GM12878 (cell line): ENCODE data around the gene TEDC1. TPM values are rescaled to one million over a fixed set of nuclear protein-coding genes. Genes with fewer than 3 reads are reported as not detected.

Source experiments
- ATAC-seq: fragments of 200-7000 bp; cut with Tn5 transposase; 3 replicates; pipeline ENCODE4 v1.9.1; 2020; ENCODE audit warnings: mild to moderate bottlenecking, moderate library complexity
- BruUV-seq: library from RNA; stranded (reverse); fragments of 400-500 nt; replicated peaks from 2 replicates; lab custom pipeline; 2021; lab: Mats Ljungman, UMichigan
- CTCF ChIA-PET: fragments of 300-600 bp; sonication (Branson Sonifier 250); formaldehyde crosslinking; extraction: SDS; loops from one replicate; lab custom pipeline; 2021; ENCODE audit warnings: inconsistent platforms; lab: Yijun Ruan, JAX
- POLR2A ChIA-PET: fragments of 350-600 bp; formaldehyde crosslinking; extraction: SDS; loops from one replicate; lab custom pipeline; 2021; ENCODE audit warnings: inconsistent platforms; lab: Charles Lee
- RAD21 ChIA-PET: fragments of 300-600 bp; sonication (Branson Sonifier 250); formaldehyde crosslinking; loops from one replicate; lab custom pipeline; 2023; ENCODE audit warnings: antibody characterized with exemption; ENCODE audit not compliant: unreplicated experiment; lab: Charles Lee
- SMC1A ChIA-PET: fragments of 300-600 bp; sonication (Branson Sonifier 250); formaldehyde crosslinking; loops from one replicate; lab custom pipeline; 2023; ENCODE audit not compliant: unreplicated experiment, uncharacterized antibody; lab: Charles Lee
- DNase-seq: peaks from one replicate; pipeline ENCODE4 v3.0.0-alpha.2; 2011; ENCODE audit warnings: low read depth, low spot score
- FAIRE-seq: peaks from 3 replicates; lab custom pipeline; 2011; peaks lifted over from hg19 to GRCh38; lab: Jason Lieb, UNC
- H2AFZ ChIP-seq: 2 replicates; pipeline ENCODE4 v1.6.0; 2011; ENCODE audit warnings: low read depth, low read length, control low read depth; ENCODE audit not compliant: control insufficient read depth
- H3K27ac ChIP-seq: 2 replicates; pipeline ENCODE4 v1.5.1; 2011; ENCODE audit warnings: control low read depth; ENCODE audit not compliant: control insufficient read depth, insufficient read depth
- H3K27me3 ChIP-seq, 2 experiments: replicated peaks in 1 of 2; 2 replicates each; pipeline versions ENCODE4 v1.6.0 to v1.6.1; 2011; ENCODE audit warnings: low read length in 1 of 2; ENCODE audit not compliant: control insufficient read depth in 2 of 2, insufficient read depth in 2 of 2
- H3K36me3 ChIP-seq, 2 experiments: 2 replicates each; pipeline ENCODE4 v1.5.1; 2011; ENCODE audit warnings: low read length in 1 of 2; ENCODE audit not compliant: control insufficient read depth in 2 of 2, insufficient read depth in 2 of 2
- H3K4me1 ChIP-seq: 2 replicates; pipeline ENCODE4 v1.6.1; 2011; ENCODE audit warnings: mild to moderate bottlenecking, low read length, moderate library complexity, mixed read lengths; ENCODE audit not compliant: control insufficient read depth, insufficient read depth
- H3K4me2 ChIP-seq: 2 replicates; pipeline ENCODE4 v1.6.0; 2011; ENCODE audit warnings: control low read depth; ENCODE audit not compliant: control insufficient read depth, insufficient read depth
- H3K4me3 ChIP-seq: fragments of 200-600 bp; sonication (generic); 2 replicates; pipeline ENCODE4 v1.5.1; 2016
- H3K79me2 ChIP-seq: 2 replicates; pipeline ENCODE4 v1.6.0; 2011; ENCODE audit warnings: low read length; ENCODE audit not compliant: control insufficient read depth, insufficient read depth
- H3K9ac ChIP-seq: 2 replicates; pipeline ENCODE4 v1.8.0; 2011; ENCODE audit warnings: low read length, control low read depth, mixed read lengths; ENCODE audit not compliant: control insufficient read depth, insufficient read depth
- H3K9me3 ChIP-seq: replicated peaks from 3 replicates; pipeline ENCODE4 v1.5.1; 2011; ENCODE audit warnings: mild to moderate bottlenecking, low read length; ENCODE audit not compliant: control insufficient read depth, insufficient read depth
- H4K20me1 ChIP-seq: 2 replicates; pipeline ENCODE4 v1.6.0; 2011; ENCODE audit not compliant: control insufficient read depth, insufficient read depth
- RBBP5 ChIP-seq: fragments of 200-600 bp; sonication (generic); conservative IDR thresholded peaks from 2 replicates; pipeline ENCODE4 v1.6.1; 2016
- TCF12 ChIP-seq: IDR thresholded peaks from 2 replicates; pipeline ENCODE4 v1.6.1; 2011; ENCODE audit warnings: low read depth, mild to moderate bottlenecking, low read length
- WGBS: methylation state at CpG from one replicate; pipeline ENCODE4 v1.1.6; 2016; ENCODE audit warnings: low lambda C conversion rate; ENCODE audit not compliant: insufficient replicate concordance, insufficient coverage; ENCODE audit errors: missing lambda C conversion rate; 5-methylcytosine and 5-hydroxymethylcytosine counted together
- in situ Hi-C: fragments of 300-500 bp; cut with MboI; formaldehyde crosslinking; loops from 9 replicates; pipeline ENCODE4 v1.14.3; 2018; ENCODE audit warnings: mixed read lengths
- intact Hi-C: fragments of 100-400 bp; cut with micrococcal nuclease; formaldehyde crosslinking; loops from one replicate; pipeline ENCODE4 v1.14.2; 2022; ENCODE audit not compliant: unreplicated experiment
- polyA plus RNA-seq, 11 experiments: library from polyadenylated mRNA; depleted of rRNA in 4 of 11; unstranded in 6 of 11; stranded (reverse) in 5 of 11; fragments of >200 nt; fragmentation: Nextera tagmentation in 4 of 11; fragmentation: Illumina TruSeq in 1 of 11; extraction: Ambion mirVana in 4 of 11; extraction: Trizol in 1 of 11; gene quantifications; 1 replicate in 1 of 11; 2 replicates in 10 of 11; pipeline versions ENCODE4 v1.2.1 to v1.2.3, GENCODE V29; 2011 to 2016; ENCODE audit warnings: inconsistent platforms in 2 of 11, missing spikeins in 2 of 11, low read depth in 1 of 11
- total RNA-seq, 4 experiments: library from RNA; depleted of rRNA in 3 of 4; stranded (reverse); fragments of >200 nt in 3 of 4; fragmentation: Illumina TruSeq in 1 of 4; extraction: Trizol in 1 of 4; gene quantifications; 2 replicates each; pipeline versions ENCODE4 v1.2.1 to v1.2.3, GENCODE V29; 2013 to 2021
- TF ChIP-seq, protein P1 (sequence below): fragments of 450-650 bp; IDR thresholded peaks from 2 replicates; pipeline ENCODE4 v1.6.1; 2017; ENCODE audit warnings: mild to moderate bottlenecking, moderate library complexity

The TEDC1 gene
- total and polyA plus RNA-seq, 10 of the 15 experiments (the other 5 are each of a cell fraction or from before 2014, with no cell fraction given): 0.19 to 34.2 (median 14.5) TPM

DNA sequence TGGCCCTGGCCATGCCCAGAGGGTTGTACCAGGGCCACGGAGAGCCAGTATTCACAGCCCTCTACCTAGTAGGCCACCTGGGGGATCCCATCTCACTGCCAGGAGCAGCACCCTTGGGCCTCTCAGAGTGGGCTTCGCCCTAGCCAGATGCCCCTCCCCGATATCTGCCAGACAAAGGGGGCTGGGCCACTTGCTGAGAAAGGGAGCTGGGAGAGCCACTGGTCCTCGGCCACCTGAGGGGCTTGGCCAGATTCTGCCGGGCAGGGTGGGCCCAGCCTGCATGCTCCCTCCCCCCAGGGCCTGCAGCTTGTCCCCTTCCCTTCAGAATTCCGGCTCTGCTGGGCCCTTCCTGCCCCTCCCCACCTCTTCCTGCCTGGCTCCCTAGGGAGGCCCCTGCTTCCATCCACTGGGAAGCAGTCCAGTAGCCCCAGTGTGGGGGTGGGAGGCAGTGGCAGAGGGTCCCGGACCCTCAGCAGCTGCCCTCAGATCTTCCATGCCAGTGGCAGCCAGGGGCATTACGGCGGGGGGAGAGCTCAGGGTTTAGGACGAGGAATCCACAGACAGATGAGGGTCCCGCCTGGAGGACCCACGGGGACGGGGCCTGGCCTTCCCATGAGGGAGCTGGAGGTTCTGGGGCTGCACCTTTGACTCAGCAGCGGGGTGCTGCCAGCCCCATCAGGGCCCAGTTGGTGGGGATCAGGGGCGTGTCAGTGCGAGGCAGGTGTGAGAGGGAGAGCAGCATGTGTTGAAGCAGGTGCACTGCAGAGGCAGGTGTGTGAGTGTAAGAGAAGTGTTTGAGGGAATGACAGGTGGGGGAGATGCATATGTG lies 14.0 kb upstream of the TEDC1 start:
- no peak for FAIRE-seq
- TF ChIP-seq TCF12: 0 out of 2 replicates have a peak, but pooled peaks have one; percentile 3
- TF ChIP-seq RBBP5: no peak
- TF ChIP-seq, protein P1, sequence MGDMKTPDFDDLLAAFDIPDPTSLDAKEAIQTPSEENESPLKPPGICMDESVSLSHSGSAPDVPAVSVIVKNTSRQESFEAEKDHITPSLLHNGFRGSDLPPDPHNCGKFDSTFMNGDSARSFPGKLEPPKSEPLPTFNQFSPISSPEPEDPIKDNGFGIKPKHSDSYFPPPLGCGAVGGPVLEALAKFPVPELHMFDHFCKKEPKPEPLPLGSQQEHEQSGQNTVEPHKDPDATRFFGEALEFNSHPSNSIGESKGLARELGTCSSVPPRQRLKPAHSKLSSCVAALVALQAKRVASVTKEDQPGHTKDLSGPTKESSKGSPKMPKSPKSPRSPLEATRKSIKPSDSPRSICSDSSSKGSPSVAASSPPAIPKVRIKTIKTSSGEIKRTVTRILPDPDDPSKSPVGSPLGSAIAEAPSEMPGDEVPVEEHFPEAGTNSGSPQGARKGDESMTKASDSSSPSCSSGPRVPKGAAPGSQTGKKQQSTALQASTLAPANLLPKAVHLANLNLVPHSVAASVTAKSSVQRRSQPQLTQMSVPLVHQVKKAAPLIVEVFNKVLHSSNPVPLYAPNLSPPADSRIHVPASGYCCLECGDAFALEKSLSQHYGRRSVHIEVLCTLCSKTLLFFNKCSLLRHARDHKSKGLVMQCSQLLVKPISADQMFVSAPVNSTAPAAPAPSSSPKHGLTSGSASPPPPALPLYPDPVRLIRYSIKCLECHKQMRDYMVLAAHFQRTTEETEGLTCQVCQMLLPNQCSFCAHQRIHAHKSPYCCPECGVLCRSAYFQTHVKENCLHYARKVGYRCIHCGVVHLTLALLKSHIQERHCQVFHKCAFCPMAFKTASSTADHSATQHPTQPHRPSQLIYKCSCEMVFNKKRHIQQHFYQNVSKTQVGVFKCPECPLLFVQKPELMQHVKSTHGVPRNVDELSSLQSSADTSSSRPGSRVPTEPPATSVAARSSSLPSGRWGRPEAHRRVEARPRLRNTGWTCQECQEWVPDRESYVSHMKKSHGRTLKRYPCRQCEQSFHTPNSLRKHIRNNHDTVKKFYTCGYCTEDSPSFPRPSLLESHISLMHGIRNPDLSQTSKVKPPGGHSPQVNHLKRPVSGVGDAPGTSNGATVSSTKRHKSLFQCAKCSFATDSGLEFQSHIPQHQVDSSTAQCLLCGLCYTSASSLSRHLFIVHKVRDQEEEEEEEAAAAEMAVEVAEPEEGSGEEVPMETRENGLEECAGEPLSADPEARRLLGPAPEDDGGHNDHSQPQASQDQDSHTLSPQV: no peak
- TF ChIP-seq, all 136 proteins: peak for 1
- ATAC-seq: no peak
- no peaks in the 10 kb centered on the region for H3K79me2 ChIP-seq
- WGBS: 37% methylated on average over 16 of the region's 16 CpGs
- DNase-seq: no peak
- BruUV-seq: no TSS peak
- no peaks in the 10 kb centered on the region for H4K20me1 ChIP-seq
- intact Hi-C loops: no loop called here
- RAD21 ChIA-PET: no interaction called here
- no peak overlapping the region for H3K27ac ChIP-seq
- peaks cover 13% of the 10 kb centered on the region for H3K4me1 ChIP-seq
- CTCF ChIA-PET: interaction anchor here (1.2 kb wide), 1 partner anchor 13 kb away, joined by 4 read pairs; no protein-coding TSS in a partner anchor
- POLR2A ChIA-PET: interaction anchor here (0.6 kb wide), 1 partner anchor 561 kb away, joined by 5 read pairs; no protein-coding TSS in a partner anchor
- H3K4me3 ChIP-seq: no peak overlapping the region
- H3K4me2 ChIP-seq: no peak overlapping the region
- no peak overlapping the region for H2AFZ ChIP-seq
- H3K9me3 ChIP-seq: no peaks in the 10 kb centered on the region; the same call in 2 of the 3 replicates
- H3K27me3 ChIP-seq: peaks cover 4 to 11% of the 10 kb centered on the region in 2 experiments; a peak in 3 of 4 replicates
- H3K9ac ChIP-seq: no peak overlapping the region
- SMC1A ChIA-PET: no interaction called here
- no peaks in the 10 kb centered on the region for H3K36me3 ChIP-seq
- in situ Hi-C loops: no loop called here
